Chondrocyte (in vitro differentiated cells): ENCODE results near the gene AKAP1. TPM values are rescaled to one million over a fixed set of nuclear protein-coding genes. Genes with fewer than 3 reads are reported as not detected.

ENCODE experiments used
- DNase-seq: peaks from one replicate; pipeline ENCODE4 v3.0.0; 2021; ENCODE audit warnings: mixed read lengths, low spot score
- H3K27ac Mint-ChIP-seq: one replicate; pipeline ENCODE4 v1.8.0; 2021; ENCODE audit warnings: mild to moderate bottlenecking, moderate library complexity, mixed read lengths; ENCODE audit not compliant: unreplicated experiment
- H3K27me3 Mint-ChIP-seq: 2 replicates; pipeline ENCODE4 v1.8.0; 2021; ENCODE audit warnings: low read depth, mixed read lengths
- H3K36me3 Mint-ChIP-seq: 2 replicates; pipeline ENCODE4 v1.8.0; 2021; ENCODE audit warnings: low read depth, mixed read lengths
- H3K4me1 Mint-ChIP-seq: 2 replicates; pipeline ENCODE4 v1.8.0; 2021; ENCODE audit warnings: low read depth, mild to moderate bottlenecking, mixed read lengths
- H3K4me3 Mint-ChIP-seq: one replicate; pipeline ENCODE4 v1.8.0; 2021; ENCODE audit warnings: mild to moderate bottlenecking, moderate library complexity, mixed read lengths; ENCODE audit not compliant: unreplicated experiment
- H3K9me3 Mint-ChIP-seq: 2 replicates; pipeline ENCODE4 v1.8.0; 2021; ENCODE audit warnings: low read depth, mixed read lengths
- total RNA-seq: library from RNA; stranded (reverse); gene quantifications from 3 replicates; pipeline ENCODE4 v1.2.1, GENCODE V29; 2021
- TF ChIP-seq, protein P1 (sequence below): fragments of 200-600 bp; sonication (generic); IDR thresholded peaks from 2 replicates; pipeline ENCODE4 v1.5.0; 2021; ENCODE audit warnings: antibody characterized with exemption, mild to moderate bottlenecking, moderate library complexity

Gene AKAP1
- total RNA-seq, 1 donor from 2014 or later: 14.8 TPM

GRCh38 chr17:57040571-57040970 lies 44.5 kb upstream of the AKAP1 start:
- no peak for DNase-seq
- Mint-ChIP-seq H3K27me3 (peaks cover 59% of the 10 kb centered on the region), H3K4me3 (no peak overlapping the region), H3K27ac (no peak overlapping the region), H3K36me3 (no peaks in the 10 kb centered on the region), H3K4me1 (no peaks in the 10 kb centered on the region), H3K9me3 (no peaks in the 10 kb centered on the region)
- TF ChIP-seq, protein P1, sequence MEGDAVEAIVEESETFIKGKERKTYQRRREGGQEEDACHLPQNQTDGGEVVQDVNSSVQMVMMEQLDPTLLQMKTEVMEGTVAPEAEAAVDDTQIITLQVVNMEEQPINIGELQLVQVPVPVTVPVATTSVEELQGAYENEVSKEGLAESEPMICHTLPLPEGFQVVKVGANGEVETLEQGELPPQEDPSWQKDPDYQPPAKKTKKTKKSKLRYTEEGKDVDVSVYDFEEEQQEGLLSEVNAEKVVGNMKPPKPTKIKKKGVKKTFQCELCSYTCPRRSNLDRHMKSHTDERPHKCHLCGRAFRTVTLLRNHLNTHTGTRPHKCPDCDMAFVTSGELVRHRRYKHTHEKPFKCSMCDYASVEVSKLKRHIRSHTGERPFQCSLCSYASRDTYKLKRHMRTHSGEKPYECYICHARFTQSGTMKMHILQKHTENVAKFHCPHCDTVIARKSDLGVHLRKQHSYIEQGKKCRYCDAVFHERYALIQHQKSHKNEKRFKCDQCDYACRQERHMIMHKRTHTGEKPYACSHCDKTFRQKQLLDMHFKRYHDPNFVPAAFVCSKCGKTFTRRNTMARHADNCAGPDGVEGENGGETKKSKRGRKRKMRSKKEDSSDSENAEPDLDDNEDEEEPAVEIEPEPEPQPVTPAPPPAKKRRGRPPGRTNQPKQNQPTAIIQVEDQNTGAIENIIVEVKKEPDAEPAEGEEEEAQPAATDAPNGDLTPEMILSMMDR: no peak

DNA sequence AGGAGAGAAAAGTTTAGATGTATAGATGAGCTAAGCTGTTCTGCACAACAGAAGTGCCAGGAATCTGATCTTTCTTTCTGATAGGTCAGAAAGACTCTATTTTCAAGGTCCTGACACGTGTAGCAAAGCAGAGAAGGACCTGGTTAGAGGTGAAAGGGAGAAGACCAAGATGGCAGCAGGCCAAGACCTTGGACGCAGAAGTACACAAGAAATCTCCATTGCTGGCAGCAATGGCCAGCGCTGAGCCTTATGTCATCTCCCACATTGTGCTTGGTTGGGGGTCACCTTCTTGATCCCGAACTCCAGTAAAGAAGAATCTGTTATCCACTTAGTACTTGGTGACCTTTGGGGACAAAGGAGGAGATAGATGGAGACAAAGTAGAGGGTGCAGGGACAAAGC lies 41.8 kb upstream of the AKAP1 start:
- no peak overlapping the region for H3K4me3 Mint-ChIP-seq
- TF ChIP-seq, protein P1: no peak
- no peaks in the 10 kb centered on the region for H3K36me3 Mint-ChIP-seq

GRCh38 chr17:57044976-57045867 lies 39.8 kb upstream of the AKAP1 start:
- TF ChIP-seq, protein P1: no peak
- Mint-ChIP-seq H3K9me3 (no peaks in the 10 kb centered on the region), H3K36me3 (no peaks in the 10 kb centered on the region), H3K4me1 (no peaks in the 10 kb centered on the region), H3K27me3 (peaks cover 29% of the 10 kb centered on the region), H3K4me3 (no peak overlapping the region), H3K27ac (no peak overlapping the region)
- DNase-seq: no peak

More for the DNA sequence above, 41.8 kb upstream of the AKAP1 start:
- no peaks in the 10 kb centered on the region for H3K9me3 Mint-ChIP-seq
- H3K27me3 Mint-ChIP-seq: peaks cover 39% of the 10 kb centered on the region
- no peaks in the 10 kb centered on the region for H3K4me1 Mint-ChIP-seq
- DNase-seq: no peak
- H3K27ac Mint-ChIP-seq: no peak overlapping the region

DNA sequence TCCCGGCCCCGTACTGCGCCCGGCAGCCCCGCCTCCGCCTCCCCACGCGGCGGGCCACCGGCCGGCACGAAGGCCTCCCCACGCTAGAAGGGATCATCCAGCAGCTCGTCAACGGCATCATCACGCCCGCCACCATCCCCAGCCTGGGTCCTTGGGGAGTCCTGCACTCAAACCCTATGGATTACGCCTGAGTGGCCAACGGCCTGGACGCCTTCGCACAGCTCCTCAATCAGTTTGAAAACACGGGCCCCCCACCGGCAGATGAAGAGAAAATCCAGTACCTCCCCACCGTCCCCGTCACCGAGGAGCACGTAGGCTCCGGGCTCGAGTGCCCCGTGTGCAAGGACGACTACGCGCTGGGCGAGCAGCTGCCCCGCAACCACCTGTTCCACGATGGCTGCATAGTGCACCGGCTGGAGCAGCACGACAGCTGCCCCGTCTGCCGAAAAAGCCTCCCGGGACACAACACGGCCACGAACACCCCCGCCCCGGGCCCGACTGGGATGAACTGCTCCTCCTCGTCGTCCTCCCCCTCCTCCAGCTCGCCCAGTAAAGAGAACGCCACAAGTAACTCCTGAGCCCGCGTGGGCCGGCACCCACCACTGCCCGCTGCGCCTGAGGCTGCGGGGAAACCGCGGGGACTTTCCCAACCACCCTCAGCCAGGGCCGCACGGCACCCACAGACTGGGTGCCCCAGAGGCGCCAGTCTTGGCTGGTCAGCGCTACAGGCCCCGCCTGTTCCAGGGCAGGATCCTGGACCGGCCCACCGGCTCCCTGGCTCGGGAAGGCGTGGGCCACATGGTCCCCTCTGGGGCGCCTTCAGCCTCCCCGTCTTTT lies 39.0 kb upstream of the AKAP1 start:
- TF ChIP-seq, protein P1: no peak

GRCh38 chr17:57046749-57047148 lies 38.3 kb upstream of the AKAP1 start:
- Mint-ChIP-seq H3K36me3 (no peaks in the 10 kb centered on the region), H3K27ac (no peak overlapping the region), H3K4me1 (no peaks in the 10 kb centered on the region), H3K27me3 (peaks cover 19% of the 10 kb centered on the region), H3K4me3 (no peak overlapping the region), H3K9me3 (no peaks in the 10 kb centered on the region)
- TF ChIP-seq, protein P1: no peak
- DNase-seq: no peak

More for the DNA sequence above, 39.0 kb upstream of the AKAP1 start:
- Mint-ChIP-seq H3K4me3 (no peak overlapping the region), H3K36me3 (no peaks in the 10 kb centered on the region), H3K4me1 (no peaks in the 10 kb centered on the region), H3K9me3 (no peaks in the 10 kb centered on the region), H3K27ac (no peak overlapping the region), H3K27me3 (peaks cover 21% of the 10 kb centered on the region)
- DNase-seq: peak; percentile 88
